DMS79 treated with DMSO at 0.1 percent for 48 hours (cell line): ENCODE data around the gene TNFRSF19.
"Not testable (repeated sequence)": the region's sequence is repeated elsewhere in the genome, so short reads cannot be mapped to it uniquely, and the experiment has no call there.

ENCODE experiments used
- DNase-seq: peaks from one replicate; lab custom pipeline; 2025; lab: John Stamatoyannopoulos, UW

TNFRSF19 gene

GRCh38 chr13:23567906-23568460 lies 2.2 kb upstream of the TNFRSF19 start:
- DNase-seq = no peak

- DNase-seq = peak; percentile 4
These were observed 706 bp downstream of the TNFRSF19 start for GRCh38 chr13:23570921-23571315.

- DNase-seq = no peak
These were observed 1.2 kb downstream of the TNFRSF19 start for GRCh38 chr13:23571431-23571830.

GRCh38 chr13:23572836-23573235 lies 2.6 kb downstream of the TNFRSF19 start:
- no peak for DNase-seq

- DNase-seq = no peak
These were observed 4.4 kb downstream of the TNFRSF19 start for GRCh38 chr13:23574421-23575145.

GRCh38 chr13:23575632-23576031 lies 5.4 kb downstream of the TNFRSF19 start:
- no peak for DNase-seq

GRCh38 chr13:23578411-23579071 lies 8.3 kb downstream of the TNFRSF19 start:
- DNase-seq = no peak

GRCh38 chr13:23579072-23579895 lies 9.1 kb downstream of the TNFRSF19 start:
- DNase-seq = peak; percentile 28

- no peak for DNase-seq
These were observed 9.9 kb downstream of the TNFRSF19 start for GRCh38 chr13:23579896-23580683.

GRCh38 chr13:23580684-23581060 lies 10.5 kb downstream of the TNFRSF19 start:
- DNase-seq = no peak

GRCh38 chr13:23583491-23583890 lies 13.3 kb downstream of the TNFRSF19 start:
- DNase-seq = peak; percentile 25

GRCh38 chr13:23584275-23584674 lies 14.1 kb downstream of the TNFRSF19 start:
- no peak for DNase-seq

- DNase-seq = no peak
These were observed 16.1 kb downstream of the TNFRSF19 start for GRCh38 chr13:23586336-23586735.

GRCh38 chr13:23588666-23589065 lies 18.5 kb downstream of the TNFRSF19 start:
- no peak for DNase-seq

- DNase-seq = no peak
These were observed 22.4 kb downstream of the TNFRSF19 start for GRCh38 chr13:23592596-23592995.

- no peak for DNase-seq
These were observed 22.9 kb downstream of the TNFRSF19 start for GRCh38 chr13:23593148-23593547.

GRCh38 chr13:23594290-23594689 lies 24.1 kb downstream of the TNFRSF19 start:
- not testable (repeated sequence) for DNase-seq

- DNase-seq = no peak
These were observed 28.2 kb downstream of the TNFRSF19 start for GRCh38 chr13:23598369-23598768.

- DNase-seq = no peak
These were observed 29.1 kb downstream of the TNFRSF19 start for GRCh38 chr13:23599083-23599925.

GRCh38 chr13:23600100-23600499 lies 29.9 kb downstream of the TNFRSF19 start:
- no peak for DNase-seq

GRCh38 chr13:23600534-23600933 lies 30.3 kb downstream of the TNFRSF19 start:
- DNase-seq = no peak
